PFSK-1 (cell line): ENCODE measurements around the gene ARHGEF4.

ENCODE experiments used
- SIN3A ChIP-seq: IDR thresholded peaks from 2 replicates; pipeline ENCODE4 v1.6.1; 2012; ENCODE audit warnings: mild to moderate bottlenecking, low read length, moderate library complexity, borderline replicate concordance; ENCODE audit not compliant: insufficient read depth
- TAF1 ChIP-seq: IDR thresholded peaks from 2 replicates; pipeline ENCODE4 v1.6.1; 2012; ENCODE audit warnings: low read length, control low read depth, borderline replicate concordance; ENCODE audit not compliant: insufficient read depth

DNA sequence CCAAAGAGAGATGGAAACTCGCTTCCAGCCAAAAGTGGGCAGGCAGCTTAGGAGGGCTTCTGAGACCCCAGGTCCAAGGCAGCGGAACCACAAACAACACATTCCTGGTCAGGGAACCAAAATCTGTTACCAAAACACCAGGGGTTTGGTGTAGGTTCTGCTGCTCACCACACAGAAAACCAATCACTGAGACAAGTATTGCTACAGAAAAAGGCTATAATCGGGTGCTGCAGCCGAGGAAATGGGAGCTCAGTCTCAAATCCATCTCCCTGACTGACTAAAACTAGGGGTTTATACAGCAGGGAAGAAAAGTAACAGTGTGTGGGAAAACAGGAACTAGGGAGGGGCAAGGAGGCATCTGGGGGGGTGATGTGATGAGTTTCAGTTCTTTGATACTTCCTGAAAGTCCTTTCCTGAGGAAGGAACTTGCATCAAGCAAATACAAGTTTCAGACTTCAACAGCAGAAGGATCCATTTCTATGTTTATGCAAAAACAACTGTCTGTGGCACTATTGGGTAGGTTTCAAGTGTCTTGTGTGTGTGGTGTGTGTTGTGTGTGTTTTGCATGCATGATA, 148.6 kb downstream of the ARHGEF4 start:
- TF ChIP-seq SIN3A, result no peak
- TF ChIP-seq TAF1, result no peak
